GM12878 (cell line): Measurements from ENCODE around the gene ARHGEF6. TPM values are rescaled to one million over a fixed set of nuclear protein-coding genes. Genes with fewer than 3 reads are reported as not detected.

Experiments
- BCL11A ChIP-seq: IDR thresholded peaks from 2 replicates; pipeline ENCODE4 v1.6.1; 2011; ENCODE audit warnings: low read depth, low read length
- BHLHE40 ChIP-seq, 2 experiments: fragments of 450-650 bp in 1 of 2; IDR thresholded peaks; 2 replicates each; pipeline ENCODE4 v1.6.1; 2011 to 2017; ENCODE audit warnings: low read depth in 2 of 2, borderline replicate concordance in 1 of 2, improper control_type of control experiment in 1 of 2, low read length in 1 of 2, mild to moderate bottlenecking in 1 of 2
- CHD2 ChIP-seq: IDR thresholded peaks from 2 replicates; pipeline ENCODE4 v1.6.1; 2011; ENCODE audit warnings: low read depth, low read length, improper control_type of control experiment, borderline replicate concordance
- EP300 ChIP-seq, 2 experiments: fragments of 150-350 bp in 1 of 2; IDR thresholded peaks; 2 replicates each; pipeline ENCODE4 v1.6.1; 2011 to 2012; ENCODE audit warnings: low read depth in 2 of 2, low read length in 2 of 2, borderline replicate concordance in 1 of 2, improper control_type of control experiment in 1 of 2, inconsistent platforms in 1 of 2; ENCODE audit not compliant: control insufficient read depth in 1 of 2
- ETV6 ChIP-seq, 2 experiments: fragments of 450-650 bp in 1 of 2; IDR thresholded peaks in 1 of 2; conservative IDR thresholded peaks in 1 of 2; 2 replicates each; pipeline ENCODE4 v1.6.1; 2014; ENCODE audit warnings: antibody characterized with exemption in 1 of 2, borderline replicate concordance in 1 of 2, low read depth in 1 of 2, mild to moderate bottlenecking in 1 of 2, moderate library complexity in 1 of 2
- HDAC2 ChIP-seq: fragments of 200-600 bp; sonication (generic); IDR thresholded peaks from 2 replicates; pipeline ENCODE4 v1.6.1; 2017
- IKZF1 ChIP-seq: fragments of 450-650 bp; conservative IDR thresholded peaks from 2 replicates; pipeline ENCODE4 v1.6.1; 2017; ENCODE audit warnings: antibody characterized with exemption, mild to moderate bottlenecking
- IRF4 ChIP-seq: IDR thresholded peaks from 2 replicates; pipeline ENCODE4 v1.6.1; 2011; ENCODE audit warnings: low read depth, low read length
- KLF5 ChIP-seq: fragments of 450-650 bp; IDR thresholded peaks from 2 replicates; pipeline ENCODE4 v1.6.1; 2014; ENCODE audit warnings: mild to moderate bottlenecking; ENCODE audit not compliant: partially characterized antibody
- NFIC ChIP-seq: IDR thresholded peaks from 2 replicates; pipeline ENCODE4 v1.6.1; 2012; ENCODE audit warnings: low read depth, mild to moderate bottlenecking, inconsistent platforms, low read length, moderate library complexity
- NR2F1 ChIP-seq: fragments of 450-650 bp; conservative IDR thresholded peaks from 2 replicates; pipeline ENCODE4 v1.6.1; 2017; ENCODE audit warnings: mild to moderate bottlenecking
- RUNX3 ChIP-seq: IDR thresholded peaks from 2 replicates; pipeline ENCODE4 v1.6.1; 2012; ENCODE audit warnings: low read length, inconsistent platforms
- SMARCA5 ChIP-seq: fragments of 450-650 bp; IDR thresholded peaks from 2 replicates; pipeline ENCODE4 v1.6.1; 2017; ENCODE audit warnings: mild to moderate bottlenecking
- SPI1 ChIP-seq: IDR thresholded peaks from 2 replicates; pipeline ENCODE4 v1.6.1; 2011; ENCODE audit warnings: low read depth, mild to moderate bottlenecking, low read length, moderate library complexity, borderline replicate concordance; ENCODE audit not compliant: insufficient read depth
- SREBF2 ChIP-seq: IDR thresholded peaks from 2 replicates; pipeline ENCODE4 v1.6.1; 2012; ENCODE audit warnings: mild to moderate bottlenecking, low read length
- YBX1 ChIP-seq: fragments of 450-650 bp; IDR thresholded peaks from 2 replicates; pipeline ENCODE4 v1.6.1; 2016; ENCODE audit warnings: antibody characterized with exemption
- ZNF207 ChIP-seq: fragments of 450-650 bp; IDR thresholded peaks from 2 replicates; pipeline ENCODE4 v1.6.1; 2014; ENCODE audit warnings: antibody characterized with exemption, mild to moderate bottlenecking, borderline replicate concordance
- ZNF384 ChIP-seq: IDR thresholded peaks from 2 replicates; pipeline ENCODE4 v1.6.1; 2012; ENCODE audit warnings: low read depth, mild to moderate bottlenecking, low read length, improper control_type of control experiment, borderline replicate concordance
- polyA plus RNA-seq, 11 experiments: library from polyadenylated mRNA; depleted of rRNA in 4 of 11; unstranded in 6 of 11; stranded (reverse) in 5 of 11; fragments of >200 nt; fragmentation: Nextera tagmentation in 4 of 11; fragmentation: Illumina TruSeq in 1 of 11; extraction: Ambion mirVana in 4 of 11; extraction: Trizol in 1 of 11; gene quantifications; 1 replicate in 1 of 11; 2 replicates in 10 of 11; pipeline versions ENCODE4 v1.2.1 to v1.2.3, GENCODE V29; 2011 to 2016; ENCODE audit warnings: inconsistent platforms in 2 of 11, missing spikeins in 2 of 11, low read depth in 1 of 11
- total RNA-seq, 4 experiments: library from RNA; depleted of rRNA in 3 of 4; stranded (reverse); fragments of >200 nt in 3 of 4; fragmentation: Illumina TruSeq in 1 of 4; extraction: Trizol in 1 of 4; gene quantifications; 2 replicates each; pipeline versions ENCODE4 v1.2.1 to v1.2.3, GENCODE V29; 2013 to 2021
- TF ChIP-seq, protein P1 (sequence below): fragments of 450-650 bp; IDR thresholded peaks from 2 replicates; pipeline ENCODE4 v1.6.1; 2016; ENCODE audit warnings: mild to moderate bottlenecking
- TF ChIP-seq, protein P2 (sequence below): fragments of 450-650 bp; IDR thresholded peaks from 2 replicates; pipeline ENCODE4 v1.6.1; 2017; ENCODE audit warnings: low read depth, mild to moderate bottlenecking, moderate library complexity

The ARHGEF6 gene
- total and polyA plus RNA-seq, 10 of the 15 experiments (the other 5 are each of a cell fraction or from before 2014, with no cell fraction given): 5.4 to 29.7 (median 18.0) TPM

DNA sequence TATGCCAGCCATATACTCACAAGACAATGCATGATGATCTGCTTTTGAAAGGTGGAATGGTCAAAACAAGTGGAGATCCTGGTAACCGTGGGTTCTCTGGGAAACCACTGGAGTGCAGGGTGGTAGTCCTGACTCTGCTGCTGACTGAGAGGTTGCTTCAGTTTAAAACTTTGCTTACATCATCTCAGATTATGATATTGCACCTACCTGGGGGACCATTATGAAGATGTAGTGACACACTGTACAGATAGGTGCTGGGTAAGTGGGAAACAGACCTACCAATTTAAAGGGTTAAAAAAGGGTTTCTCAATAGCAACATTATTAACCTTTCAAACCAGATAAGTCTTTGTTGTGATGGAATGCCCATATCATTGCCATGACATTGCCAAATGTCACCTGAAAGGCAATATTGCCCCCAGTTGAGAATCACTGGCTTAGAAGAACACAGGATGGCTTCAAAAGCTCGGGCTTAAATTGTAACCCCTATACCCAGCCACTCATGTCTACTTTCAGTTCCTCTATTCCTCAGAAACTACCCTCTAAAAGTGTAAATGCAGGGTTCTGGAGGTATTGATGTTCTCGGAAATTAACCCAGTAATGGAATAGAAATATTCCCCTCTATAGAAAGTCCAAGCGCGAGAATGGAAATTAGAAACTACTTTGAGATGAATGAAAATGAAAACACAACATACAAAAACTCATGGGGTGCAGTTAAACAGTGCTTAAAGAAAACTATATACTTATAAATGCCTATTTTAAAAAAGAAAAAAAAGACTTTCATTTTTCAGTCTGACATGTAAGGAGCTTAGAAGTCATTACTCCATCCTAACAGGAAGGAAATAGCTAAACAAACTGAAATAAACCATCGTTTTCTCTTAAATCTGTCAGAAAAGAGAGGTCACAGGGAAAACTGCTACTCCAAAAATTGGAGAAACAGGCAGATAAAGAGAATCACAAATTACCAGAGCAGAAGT, 65.8 kb downstream of the ARHGEF6 start (continued):
- TF ChIP-seq, protein P1, sequence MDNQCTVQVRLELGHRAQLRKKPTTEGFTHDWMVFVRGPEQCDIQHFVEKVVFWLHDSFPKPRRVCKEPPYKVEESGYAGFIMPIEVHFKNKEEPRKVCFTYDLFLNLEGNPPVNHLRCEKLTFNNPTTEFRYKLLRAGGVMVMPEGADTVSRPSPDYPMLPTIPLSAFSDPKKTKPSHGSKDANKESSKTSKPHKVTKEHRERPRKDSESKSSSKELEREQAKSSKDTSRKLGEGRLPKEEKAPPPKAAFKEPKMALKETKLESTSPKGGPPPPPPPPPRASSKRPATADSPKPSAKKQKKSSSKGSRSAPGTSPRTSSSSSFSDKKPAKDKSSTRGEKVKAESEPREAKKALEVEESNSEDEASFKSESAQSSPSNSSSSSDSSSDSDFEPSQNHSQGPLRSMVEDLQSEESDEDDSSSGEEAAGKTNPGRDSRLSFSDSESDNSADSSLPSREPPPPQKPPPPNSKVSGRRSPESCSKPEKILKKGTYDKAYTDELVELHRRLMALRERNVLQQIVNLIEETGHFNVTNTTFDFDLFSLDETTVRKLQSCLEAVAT: no peak
- TF ChIP-seq KLF5: no peak
- 0 out of 2 replicates have a peak, but pooled peaks have one; percentile 17 for TF ChIP-seq RUNX3
- peak; percentile 57; the same call in 1 of the 2 replicates for TF ChIP-seq NFIC
- TF ChIP-seq ETV6 (conservative IDR thresholded peaks at IDR 0.05 in 1 of 2, IDR thresholded peaks at IDR 0.05 in 1 of 2; ENCODE audit: borderline replicate concordance in 1 of 2, low read depth in 1 of 2): 0 out of 4 replicates have a peak, but pooled peaks of 1 of the 2 experiments have one; percentile 11
- TF ChIP-seq BHLHE40 (IDR thresholded peaks at IDR 0.05; ENCODE audit: borderline replicate concordance in 1 of 2, low read depth in 2 of 2, low read length in 1 of 2): no peak
- no peak for TF ChIP-seq HDAC2
- TF ChIP-seq BCL11A: peak; percentile 26; the same call in 1 of the 2 replicates
- TF ChIP-seq ZNF207: no peak
- peak; percentile 61 for TF ChIP-seq IRF4
- no peak for TF ChIP-seq ZNF384
- TF ChIP-seq IKZF1: peak; percentile 67
- no peak for TF ChIP-seq CHD2
- TF ChIP-seq, protein P2, sequence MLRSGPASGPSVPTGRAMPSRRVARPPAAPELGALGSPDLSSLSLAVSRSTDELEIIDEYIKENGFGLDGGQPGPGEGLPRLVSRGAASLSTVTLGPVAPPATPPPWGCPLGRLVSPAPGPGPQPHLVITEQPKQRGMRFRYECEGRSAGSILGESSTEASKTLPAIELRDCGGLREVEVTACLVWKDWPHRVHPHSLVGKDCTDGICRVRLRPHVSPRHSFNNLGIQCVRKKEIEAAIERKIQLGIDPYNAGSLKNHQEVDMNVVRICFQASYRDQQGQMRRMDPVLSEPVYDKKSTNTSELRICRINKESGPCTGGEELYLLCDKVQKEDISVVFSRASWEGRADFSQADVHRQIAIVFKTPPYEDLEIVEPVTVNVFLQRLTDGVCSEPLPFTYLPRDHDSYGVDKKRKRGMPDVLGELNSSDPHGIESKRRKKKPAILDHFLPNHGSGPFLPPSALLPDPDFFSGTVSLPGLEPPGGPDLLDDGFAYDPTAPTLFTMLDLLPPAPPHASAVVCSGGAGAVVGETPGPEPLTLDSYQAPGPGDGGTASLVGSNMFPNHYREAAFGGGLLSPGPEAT: peak; percentile 47; the same call in 1 of the 2 replicates
- no peak for TF ChIP-seq SMARCA5
- no peak for TF ChIP-seq NR2F1
- TF ChIP-seq YBX1: no peak
- TF ChIP-seq SREBF2: no peak
- peak; percentile 96 for TF ChIP-seq SPI1
- peak in 1 of 2 experiments; percentile 42; a peak in 1 of 4 replicates for TF ChIP-seq EP300 (IDR thresholded peaks at IDR 0.05; ENCODE audit: borderline replicate concordance in 1 of 2, control insufficient read depth in 1 of 2, low read depth in 2 of 2, low read length in 2 of 2)
